ENCODE data around the gene ADCY4.

DNA sequence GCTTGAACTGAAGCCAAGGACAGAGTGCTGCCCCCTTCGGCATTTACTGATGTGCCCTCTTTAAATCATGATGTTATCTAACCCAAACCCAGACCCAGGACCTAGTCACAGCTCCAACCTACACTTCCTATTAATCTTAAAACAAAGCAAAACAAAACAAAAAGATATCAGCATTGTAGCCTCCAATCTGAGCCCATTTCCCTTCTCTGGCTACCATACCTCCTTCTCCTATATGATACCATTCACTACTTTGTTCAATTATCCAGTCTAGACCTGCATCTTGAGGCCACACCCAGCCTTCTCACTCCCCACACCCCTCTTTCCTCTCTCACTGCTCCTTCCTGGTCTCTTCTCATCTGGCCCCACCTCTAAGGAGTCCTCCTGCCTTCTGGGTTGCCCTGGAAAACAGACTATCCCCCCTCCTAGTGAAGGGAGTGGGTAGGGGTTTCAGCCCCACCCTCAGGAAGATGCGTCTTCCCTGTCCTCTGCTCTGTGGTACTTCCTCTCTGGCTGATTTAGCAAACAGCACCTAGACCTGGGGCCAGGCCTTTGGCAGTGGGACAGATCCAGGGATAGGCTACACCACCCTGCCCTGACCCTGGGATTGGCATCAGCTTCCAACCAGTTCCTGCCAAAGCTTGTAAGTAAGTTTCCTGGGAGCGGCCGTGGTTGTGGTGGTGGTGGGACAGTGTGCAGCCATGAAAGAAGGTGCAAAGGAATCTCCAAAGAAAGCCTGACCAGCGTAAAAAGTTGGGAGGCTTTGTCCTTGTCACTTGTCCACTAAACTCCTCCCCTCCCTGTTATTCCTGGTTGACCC lies 20.3 kb downstream of the ADCY4 start:
- TF ChIP-seq, protein P1, sequence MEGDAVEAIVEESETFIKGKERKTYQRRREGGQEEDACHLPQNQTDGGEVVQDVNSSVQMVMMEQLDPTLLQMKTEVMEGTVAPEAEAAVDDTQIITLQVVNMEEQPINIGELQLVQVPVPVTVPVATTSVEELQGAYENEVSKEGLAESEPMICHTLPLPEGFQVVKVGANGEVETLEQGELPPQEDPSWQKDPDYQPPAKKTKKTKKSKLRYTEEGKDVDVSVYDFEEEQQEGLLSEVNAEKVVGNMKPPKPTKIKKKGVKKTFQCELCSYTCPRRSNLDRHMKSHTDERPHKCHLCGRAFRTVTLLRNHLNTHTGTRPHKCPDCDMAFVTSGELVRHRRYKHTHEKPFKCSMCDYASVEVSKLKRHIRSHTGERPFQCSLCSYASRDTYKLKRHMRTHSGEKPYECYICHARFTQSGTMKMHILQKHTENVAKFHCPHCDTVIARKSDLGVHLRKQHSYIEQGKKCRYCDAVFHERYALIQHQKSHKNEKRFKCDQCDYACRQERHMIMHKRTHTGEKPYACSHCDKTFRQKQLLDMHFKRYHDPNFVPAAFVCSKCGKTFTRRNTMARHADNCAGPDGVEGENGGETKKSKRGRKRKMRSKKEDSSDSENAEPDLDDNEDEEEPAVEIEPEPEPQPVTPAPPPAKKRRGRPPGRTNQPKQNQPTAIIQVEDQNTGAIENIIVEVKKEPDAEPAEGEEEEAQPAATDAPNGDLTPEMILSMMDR (IDR thresholded peaks at IDR 0.05; ENCODE audit: control extremely low read depth in 1 of 3, insufficient read depth in 1 of 3, low read depth in 1 of 3, low read length in 3 of 3), result no peak
- TF ChIP-seq POLR2A (IDR thresholded peaks at IDR 0.05; ENCODE audit: control extremely low read depth in 1 of 2, low read depth in 2 of 2, low read length in 2 of 2), result no peak
- TF ChIP-seq POLR2AphosphoS5 (IDR thresholded peaks at IDR 0.05; ENCODE audit: low read depth, low read length), result no peak
- TF ChIP-seq EZH2 (IDR thresholded peaks at IDR 0.05; ENCODE audit: low read depth, low read length, severe bottlenecking), result no peak
- TF ChIP-seq JUN (IDR thresholded peaks at IDR 0.05; ENCODE audit: low read depth, low read length), result no peak
- no peak for TF ChIP-seq TEAD4 (IDR thresholded peaks at IDR 0.05; ENCODE audit: low read depth, low read length)
